Measurements from ENCODE around the gene SYT6.
A peak's percentile ranks its signal among the peaks of the same experiment; 100 is the strongest.

DNA sequence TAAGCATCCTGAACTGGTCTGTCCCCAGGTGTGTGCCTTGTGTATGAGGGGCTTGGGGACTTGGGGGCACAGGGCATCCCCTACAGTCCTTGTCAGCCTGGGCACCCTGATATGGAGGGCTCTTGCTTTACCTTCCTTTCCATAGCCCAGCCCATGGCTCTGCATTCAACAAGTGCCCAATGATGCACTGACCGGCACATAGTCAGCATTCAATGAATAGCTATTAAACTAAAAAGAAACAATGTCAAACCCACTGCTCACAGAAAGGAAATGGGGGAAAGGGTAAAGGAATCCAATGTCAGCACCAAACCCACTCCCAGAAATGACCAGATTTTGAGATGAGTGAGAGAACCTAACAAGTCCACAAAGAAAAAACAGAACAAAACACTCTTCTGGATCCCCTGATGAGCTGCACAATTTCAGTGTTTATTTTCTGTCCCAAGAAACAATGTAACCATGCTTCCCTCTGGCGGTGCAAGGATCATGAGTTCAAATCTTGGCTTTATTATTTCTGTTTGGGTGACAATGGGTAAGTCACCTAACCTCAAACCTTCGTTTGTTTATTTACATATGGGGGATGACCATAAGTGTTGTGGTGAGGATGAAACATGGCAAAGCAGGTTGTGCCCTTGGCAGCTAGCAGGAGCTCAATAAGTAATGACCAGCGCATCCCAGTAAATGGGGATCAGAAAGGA lies 22.0 kb downstream of the SYT6 start:
- no peak for TF ChIP-seq TCF3 (IDR thresholded peaks at IDR 0.05; ENCODE audit: borderline replicate concordance, insufficient read depth, low read depth, low read length)
- no peak for TF ChIP-seq MYB (IDR thresholded peaks at IDR 0.05; ENCODE audit: borderline replicate concordance, low read depth, low read length)
- no peak for TF ChIP-seq EZH2 (IDR thresholded peaks at IDR 0.05; ENCODE audit: borderline replicate concordance, control insufficient read depth, low read depth, low read length)
- no peak for TF ChIP-seq NFXL1 (IDR thresholded peaks at IDR 0.05; ENCODE audit: borderline replicate concordance)
- TF ChIP-seq, protein P1, sequence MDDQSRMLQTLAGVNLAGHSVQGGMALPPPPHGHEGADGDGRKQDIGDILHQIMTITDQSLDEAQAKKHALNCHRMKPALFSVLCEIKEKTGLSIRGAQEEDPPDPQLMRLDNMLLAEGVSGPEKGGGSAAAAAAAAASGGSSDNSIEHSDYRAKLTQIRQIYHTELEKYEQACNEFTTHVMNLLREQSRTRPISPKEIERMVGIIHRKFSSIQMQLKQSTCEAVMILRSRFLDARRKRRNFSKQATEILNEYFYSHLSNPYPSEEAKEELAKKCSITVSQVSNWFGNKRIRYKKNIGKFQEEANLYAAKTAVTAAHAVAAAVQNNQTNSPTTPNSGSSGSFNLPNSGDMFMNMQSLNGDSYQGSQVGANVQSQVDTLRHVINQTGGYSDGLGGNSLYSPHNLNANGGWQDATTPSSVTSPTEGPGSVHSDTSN (IDR thresholded peaks at IDR 0.05; ENCODE audit: insufficient replicate concordance, low read depth, low read length): no peak
- TF ChIP-seq, protein P2, sequence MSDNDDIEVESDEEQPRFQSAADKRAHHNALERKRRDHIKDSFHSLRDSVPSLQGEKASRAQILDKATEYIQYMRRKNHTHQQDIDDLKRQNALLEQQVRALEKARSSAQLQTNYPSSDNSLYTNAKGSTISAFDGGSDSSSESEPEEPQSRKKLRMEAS (IDR thresholded peaks at IDR 0.05; ENCODE audit: low read depth, low read length): no peak
- TF ChIP-seq, protein P3, sequence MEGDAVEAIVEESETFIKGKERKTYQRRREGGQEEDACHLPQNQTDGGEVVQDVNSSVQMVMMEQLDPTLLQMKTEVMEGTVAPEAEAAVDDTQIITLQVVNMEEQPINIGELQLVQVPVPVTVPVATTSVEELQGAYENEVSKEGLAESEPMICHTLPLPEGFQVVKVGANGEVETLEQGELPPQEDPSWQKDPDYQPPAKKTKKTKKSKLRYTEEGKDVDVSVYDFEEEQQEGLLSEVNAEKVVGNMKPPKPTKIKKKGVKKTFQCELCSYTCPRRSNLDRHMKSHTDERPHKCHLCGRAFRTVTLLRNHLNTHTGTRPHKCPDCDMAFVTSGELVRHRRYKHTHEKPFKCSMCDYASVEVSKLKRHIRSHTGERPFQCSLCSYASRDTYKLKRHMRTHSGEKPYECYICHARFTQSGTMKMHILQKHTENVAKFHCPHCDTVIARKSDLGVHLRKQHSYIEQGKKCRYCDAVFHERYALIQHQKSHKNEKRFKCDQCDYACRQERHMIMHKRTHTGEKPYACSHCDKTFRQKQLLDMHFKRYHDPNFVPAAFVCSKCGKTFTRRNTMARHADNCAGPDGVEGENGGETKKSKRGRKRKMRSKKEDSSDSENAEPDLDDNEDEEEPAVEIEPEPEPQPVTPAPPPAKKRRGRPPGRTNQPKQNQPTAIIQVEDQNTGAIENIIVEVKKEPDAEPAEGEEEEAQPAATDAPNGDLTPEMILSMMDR (IDR thresholded peaks at IDR 0.05 in 2 of 3, conservative IDR thresholded peaks at IDR 0.05 in 1 of 3; ENCODE audit: control insufficient read depth in 2 of 3, extremely low read depth in 1 of 3, insufficient read depth in 1 of 3, low read depth in 3 of 3, low read length in 3 of 3): 0 out of 6 replicates have a peak, but pooled peaks of 1 of the 3 experiments have one; percentile 6
- TF ChIP-seq ESRRA (IDR thresholded peaks at IDR 0.05; ENCODE audit: low read length): no peak
- no peak for TF ChIP-seq SMC3 (IDR thresholded peaks at IDR 0.05; ENCODE audit: borderline replicate concordance, low read length)
- no peak for TF ChIP-seq HDAC2 (IDR thresholded peaks at IDR 0.05)
- no peak for TF ChIP-seq CBFB (IDR thresholded peaks at IDR 0.05; ENCODE audit: low read depth)
- no peak for TF ChIP-seq RAD21 (IDR thresholded peaks at IDR 0.05; ENCODE audit: insufficient read depth, low read depth, low read length)
- no peak for TF ChIP-seq MXI1 (IDR thresholded peaks at IDR 0.05; ENCODE audit: low read depth, low read length)
- no peak for TF ChIP-seq POLR2A (IDR thresholded peaks at IDR 0.05; ENCODE audit: low read depth, low read length)

Data from GM12878 (cell line).